Activated CD8-positive, alpha-beta T cell treated with anti-CD3 and anti-CD28 coated beads for 36 hours (primary cell): Measurements from ENCODE around the gene HARS1. TPM values are rescaled to one million over a fixed set of nuclear protein-coding genes. Genes with fewer than 3 reads are reported as not detected.

Source experiments
- ATAC-seq: fragments of 200-7000 bp; cut with Tn5 transposase; one replicate; pipeline ENCODE4 v1.10.0; 2021; ENCODE audit warnings: mild to moderate bottlenecking, moderate library complexity
- CTCF ChIA-PET: fragments of 350-600 bp; sonication (Branson Sonifier 250); formaldehyde crosslinking; loops from one replicate; lab custom pipeline; 2021; ENCODE audit warnings: antibody characterized with exemption; lab: Charles Lee
- POLR2A ChIA-PET: fragments of 350-600 bp; sonication (Branson Sonifier 250); formaldehyde crosslinking; loops from one replicate; lab custom pipeline; 2021; ENCODE audit warnings: antibody characterized with exemption; lab: Charles Lee
- DNase-seq: peaks from one replicate; pipeline ENCODE4 v3.0.0-alpha.2; 2020
- H3K27ac Mint-ChIP-seq: one replicate; pipeline ENCODE4 v1.8.0; 2021; ENCODE audit warnings: mild to moderate bottlenecking, mixed read lengths
- H3K27me3 Mint-ChIP-seq: one replicate; pipeline ENCODE4 v1.8.0; 2021; ENCODE audit warnings: mixed read lengths
- H3K36me3 Mint-ChIP-seq: one replicate; pipeline ENCODE4 v1.8.0; 2021; ENCODE audit warnings: low read depth, mixed read lengths
- H3K4me1 Mint-ChIP-seq: one replicate; pipeline ENCODE4 v1.8.0; 2021; ENCODE audit warnings: low read depth, mixed read lengths
- H3K4me3 Mint-ChIP-seq: one replicate; pipeline ENCODE4 v1.8.0; 2021; ENCODE audit warnings: mild to moderate bottlenecking, moderate library complexity, mixed read lengths
- H3K9me3 Mint-ChIP-seq: one replicate; pipeline ENCODE4 v1.8.0; 2021; ENCODE audit warnings: mixed read lengths
- CTCF ChIP-seq: fragments of 200-600 bp; IDR thresholded peaks from one replicate; pipeline ENCODE4 v1.8.0; 2022; ENCODE audit warnings: antibody characterized with exemption, mild to moderate bottlenecking
- intact Hi-C: fragments of 100-400 bp; cut with micrococcal nuclease; formaldehyde crosslinking; loops from one replicate; pipeline ENCODE4 v1.10.0; 2022
- total RNA-seq, 2 experiments: library from RNA; stranded (reverse); gene quantifications; one replicate each; pipeline ENCODE4 v1.2.3, GENCODE V29; 2021

The HARS1 gene
- total RNA-seq, 2 experiments from 2014 or later = 84.5 to 84.9 TPM

GRCh38 chr5:140678993-140679392 is 12.2 kb downstream of the HARS1 start:
- H3K4me3 Mint-ChIP-seq = no peak overlapping the region
- intact Hi-C loops = no loop called here
- H3K4me1 Mint-ChIP-seq = peaks cover 2% of the 10 kb centered on the region
- H3K9me3 Mint-ChIP-seq = no peaks in the 10 kb centered on the region
- CTCF ChIA-PET = interaction anchor here (1.2 kb wide), 1 partner anchor 10 kb away, joined by 3 read pairs; no protein-coding TSS in a partner anchor
- H3K36me3 Mint-ChIP-seq = peaks cover 61% of the 10 kb centered on the region
- TF ChIP-seq CTCF = no peak
- no peak overlapping the region for H3K27ac Mint-ChIP-seq
- DNase-seq = no peak
- no peaks in the 10 kb centered on the region for H3K27me3 Mint-ChIP-seq
- POLR2A ChIA-PET = interaction anchor here (0.9 to 4.3 kb wide), 3 partner anchors 8 to 15 kb away, joined by 3 to 23 read pairs (median 17); partner anchors contain the start of genes HARS1, HARS2 and WDR55
- no peak for ATAC-seq

GRCh38 chr5:140677947-140678346 is 13.2 kb downstream of the HARS1 start:
- CTCF ChIA-PET = interaction anchor here (1.3 kb wide), 1 partner anchor 13 kb away, joined by 4 read pairs; the partner anchor contains the start of genes HARS1 and HARS2
- peak overlapping the region; percentile 2 for H3K27ac Mint-ChIP-seq

DNA sequence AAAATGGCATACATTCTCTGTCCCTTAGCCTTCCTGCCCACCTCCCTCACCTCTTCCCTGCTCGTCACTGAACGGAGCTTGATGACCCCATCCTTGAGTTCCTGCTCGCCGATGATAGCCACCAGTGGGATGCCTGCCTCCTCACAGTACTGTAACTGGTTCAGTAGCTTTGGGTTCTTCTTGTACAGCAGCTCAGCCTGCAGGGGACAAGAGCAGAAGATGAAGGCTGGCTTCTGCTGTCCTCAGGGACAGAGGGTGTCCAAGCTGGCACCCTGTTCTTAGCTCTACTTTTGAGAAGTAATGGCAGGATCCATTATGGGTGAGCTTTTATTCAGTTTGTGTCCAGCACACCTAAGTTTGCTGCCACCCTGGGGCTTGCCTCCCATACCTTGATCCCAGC is 16.5 kb downstream of the HARS1 start:
- intact Hi-C loops = no loop called here
- Mint-ChIP-seq H3K4me3 (no peak overlapping the region), H3K27me3 (no peaks in the 10 kb centered on the region), H3K4me1 (no peaks in the 10 kb centered on the region), H3K9me3 (no peaks in the 10 kb centered on the region), H3K27ac (no peak overlapping the region), H3K36me3 (peaks cover 54% of the 10 kb centered on the region)
- ChIA-PET POLR2A (interaction anchor here (0.7 to 3.2 kb wide), 5 partner anchors 10 to 974 kb away, joined by 3 to 11 read pairs (median 8); partner anchors contain the start of genes HARS1, HARS2, IK and NDUFA2), CTCF (no interaction called here)
- TF ChIP-seq CTCF = no peak
- no peak for ATAC-seq
- no peak for DNase-seq

More at GRCh38 chr5:140677947-140678346, 13.2 kb downstream of the HARS1 start:
- intact Hi-C loops = no loop called here
- Mint-ChIP-seq H3K36me3 (peaks cover 58% of the 10 kb centered on the region), H3K4me1 (peaks cover 1% of the 10 kb centered on the region), H3K4me3 (no peak overlapping the region), H3K27me3 (no peaks in the 10 kb centered on the region), H3K9me3 (no peaks in the 10 kb centered on the region)
- ATAC-seq (no peak), DNase-seq (no peak)
- POLR2A ChIA-PET = interaction anchor here (0.6 to 4.3 kb wide), 5 partner anchors 10 to 30 kb away, joined by 3 to 23 read pairs (median 6); partner anchors contain the start of genes HARS1, HARS2, IK and NDUFA2
- no peak for TF ChIP-seq CTCF

- Mint-ChIP-seq H3K27me3 (no peaks in the 10 kb centered on the region), H3K36me3 (peaks cover 54% of the 10 kb centered on the region), H3K4me1 (no peaks in the 10 kb centered on the region), H3K4me3 (no peak overlapping the region), H3K9me3 (no peaks in the 10 kb centered on the region), H3K27ac (peak overlapping the region; percentile 37)
- no peak for ATAC-seq
- intact Hi-C loops = no loop called here
- POLR2A ChIA-PET = interaction anchor here (1.4 to 3.2 kb wide), 4 partner anchors 9 to 27 kb away, joined by 3 to 11 read pairs (median 9); partner anchors contain the start of genes HARS1, HARS2, IK and NDUFA2
- no peak for DNase-seq
- CTCF ChIA-PET = no interaction called here
- TF ChIP-seq CTCF = no peak
These were observed 17.0 kb downstream of the HARS1 start for GRCh38 chr5:140674211-140674610.
